ENCODE measurements around the gene PLK5. TPM values are rescaled to one million over a fixed set of nuclear protein-coding genes. Genes with fewer than 3 reads are reported as not detected.

PLK5 gene
- total and polyA plus RNA-seq, 2 donors from 2014 or later: not detected

- no peak overlapping the region for H3K9ac ChIP-seq (ENCODE audit: low read length in 3 of 3)
- no peak for TF ChIP-seq CTCF (IDR thresholded peaks at IDR 0.05; ENCODE audit: borderline replicate concordance, extremely low read depth, insufficient read depth)
- no peak overlapping the region for H3K27ac ChIP-seq (ENCODE audit: low read depth in 2 of 2, low read length in 2 of 2)
- H3K4me1 ChIP-seq (ENCODE audit: control insufficient read depth in 2 of 3, insufficient read depth in 2 of 3, low read depth in 1 of 3, low read length in 3 of 3): peaks cover 0 to 8% (median 7%) of the 10 kb centered on the region in 3 donors
- H3K27me3 ChIP-seq (ENCODE audit: control insufficient read depth, insufficient read depth, low read length): no peaks in the 10 kb centered on the region
- H3K9me3 ChIP-seq (ENCODE audit: control insufficient read depth in 2 of 3, insufficient read depth in 1 of 3, low read length in 3 of 3): no peaks in the 10 kb centered on the region
- intact Hi-C loops (cut with DNase I): no loop called here
- FAIRE-seq: no peak
- no peak overlapping the region for H3K4me3 ChIP-seq (ENCODE audit: low read length in 3 of 3)
- peaks cover 0 to 7% (median 0%) of the 10 kb centered on the region in 3 donors for H3K36me3 ChIP-seq (ENCODE audit: control insufficient read depth in 2 of 3, insufficient read depth in 3 of 3, low read length in 3 of 3)
- no peak for DNase-seq
Observed at GRCh38 chr19:1585243-1585580, 61.3 kb downstream of the PLK5 start.

Other genes starting within 250 kb of the PLK5 start
- gene FAM174C, start 248.5 kb upstream of the PLK5 start, total RNA-seq: 35.3 TPM
- gene FAM174C, start 248.5 kb upstream of the PLK5 start, polyA plus RNA-seq (ENCODE audit: insufficient read depth, low read depth, low replicate concordance): 94.7 TPM
- not detected for gene EFNA2, start 238.2 kb upstream of the PLK5 start, total RNA-seq
- gene EFNA2, start 238.2 kb upstream of the PLK5 start, polyA plus RNA-seq (ENCODE audit: insufficient read depth, low read depth, low replicate concordance): not detected
- 85.5 TPM for gene NDUFS7, start 140.2 kb upstream of the PLK5 start, total RNA-seq
- 265 TPM for gene NDUFS7, start 140.2 kb upstream of the PLK5 start, polyA plus RNA-seq (ENCODE audit: insufficient read depth, low read depth, low replicate concordance)
- 16.3 TPM for gene GAMT, start 122.5 kb upstream of the PLK5 start, total RNA-seq
- 209 TPM for gene GAMT, start 122.5 kb upstream of the PLK5 start, polyA plus RNA-seq (ENCODE audit: insufficient read depth, low read depth, low replicate concordance)
- 98.5 TPM for gene DAZAP1, start 116.5 kb upstream of the PLK5 start, total RNA-seq
- 47.7 TPM for gene DAZAP1, start 116.5 kb upstream of the PLK5 start, polyA plus RNA-seq (ENCODE audit: insufficient read depth, low read depth, low replicate concordance)
- 893 TPM for gene RPS15, start 85.7 kb upstream of the PLK5 start, total RNA-seq
- 1,823 TPM for gene RPS15, start 85.7 kb upstream of the PLK5 start, polyA plus RNA-seq (ENCODE audit: insufficient read depth, low read depth, low replicate concordance)
- 0.25 TPM for gene APC2, start 74.0 kb upstream of the PLK5 start, total RNA-seq
- not detected for gene APC2, start 74.0 kb upstream of the PLK5 start, polyA plus RNA-seq (ENCODE audit: insufficient read depth, low read depth, low replicate concordance)
- 32.5 TPM for gene C19orf25, start 44.9 kb upstream of the PLK5 start, total RNA-seq
- gene C19orf25, start 44.9 kb upstream of the PLK5 start, polyA plus RNA-seq (ENCODE audit: insufficient read depth, low read depth, low replicate concordance): 50.9 TPM
- 5.3 TPM for gene PCSK4, start 33.7 kb upstream of the PLK5 start, total RNA-seq
- 5.5 TPM for gene PCSK4, start 33.7 kb upstream of the PLK5 start, polyA plus RNA-seq (ENCODE audit: insufficient read depth, low read depth, low replicate concordance)
- 9.6 TPM for gene REEP6, start 32.9 kb upstream of the PLK5 start, total RNA-seq
- 60.0 TPM for gene REEP6, start 32.9 kb upstream of the PLK5 start, polyA plus RNA-seq (ENCODE audit: insufficient read depth, low read depth, low replicate concordance)
- gene ADAMTSL5, start 11.1 kb upstream of the PLK5 start, total RNA-seq: 4.6 TPM
- gene ADAMTSL5, start 11.1 kb upstream of the PLK5 start, polyA plus RNA-seq (ENCODE audit: insufficient read depth, low read depth, low replicate concordance): 1.4 TPM
- 19.3 TPM for gene MEX3D, start 44.2 kb downstream of the PLK5 start, total RNA-seq
- gene MEX3D, start 44.2 kb downstream of the PLK5 start, polyA plus RNA-seq (ENCODE audit: insufficient read depth, low read depth, low replicate concordance): 5.4 TPM
- gene MBD3, start 68.8 kb downstream of the PLK5 start, total RNA-seq: 62.5 TPM
- gene MBD3, start 68.8 kb downstream of the PLK5 start, polyA plus RNA-seq (ENCODE audit: insufficient read depth, low read depth, low replicate concordance): 76.1 TPM
- 200 TPM for gene UQCR11, start 81.4 kb downstream of the PLK5 start, total RNA-seq
- 777 TPM for gene UQCR11, start 81.4 kb downstream of the PLK5 start, polyA plus RNA-seq (ENCODE audit: insufficient read depth, low read depth, low replicate concordance)
- 50.2 TPM for gene TCF3, start 128.5 kb downstream of the PLK5 start, total RNA-seq
- gene TCF3, start 128.5 kb downstream of the PLK5 start, polyA plus RNA-seq (ENCODE audit: insufficient read depth, low read depth, low replicate concordance): 20.3 TPM
- not detected for gene ONECUT3, start 229.4 kb downstream of the PLK5 start, total RNA-seq
- not detected for gene ONECUT3, start 229.4 kb downstream of the PLK5 start, polyA plus RNA-seq (ENCODE audit: insufficient read depth, low read depth, low replicate concordance)